Right ventricle myocardium inferior (tissue), 1 donor: Measurements from ENCODE around the gene IL13RA2. TPM values are rescaled to one million over a fixed set of nuclear protein-coding genes. Genes with fewer than 3 reads are reported as not detected.

Experiments
- ATAC-seq: fragments of 200-7000 bp; cut with Tn5 transposase; one replicate; pipeline ENCODE4 v1.9.1; 2020; ENCODE audit warnings: mild to moderate bottlenecking, moderate library complexity
- DNase-seq: peaks from one replicate; pipeline ENCODE4 v3.0.0; 2021; ENCODE audit errors: missing footprints
- intact Hi-C: fragments of 100-400 bp; cut with DNase I; formaldehyde crosslinking; loops from one replicate; pipeline ENCODE4 v1.11.0; 2022
- long read RNA-seq: library from polyadenylated mRNA; unstranded; transcript quantifications from one replicate; pipeline ENCODE4 v2.0.0, GENCODE V29; 2021
- total RNA-seq: library from RNA; stranded (reverse); fragmentation: NEBNext Ultra II Directional; extraction: Animal tissue kit (Norgen Biotek cat#: 25700); gene quantifications from one replicate; pipeline ENCODE4 v1.2.1, GENCODE V29; 2021
- donor health status: DM: no; HTN: yes; CAD: no; lungs with severe emphysema.

The IL13RA2 gene
- not detected for total RNA-seq
- long read RNA-seq, result 0 reads

- DNase-seq (no peak), ATAC-seq (no peak)
- intact Hi-C loops, result no loop called here
Measured at GRCh38 chrX:115017455-115017854, at the start of gene IL13RA2. Gene IL13RA2, minus strand, starts transcription at chrX:115017616. Its CDS starts 347 bp downstream, at chrX:115017269.

- no peak for DNase-seq
- intact Hi-C loops, result no loop called here
- ATAC-seq, result no peak
Measured at GRCh38 chrX:115065304-115065703, 47.9 kb upstream of the IL13RA2 start.

GRCh38 chrX:115060013-115060412 is 42.6 kb upstream of the IL13RA2 start:
- ATAC-seq (no peak), DNase-seq (no peak)
- intact Hi-C loops, result no loop called here

- intact Hi-C loops, result no loop called here
- ATAC-seq, result peak; percentile 28
- no peak for DNase-seq
Measured at GRCh38 chrX:115058276-115058675, 40.9 kb upstream of the IL13RA2 start.

GRCh38 chrX:115054876-115055275 is 37.5 kb upstream of the IL13RA2 start:
- no peak for ATAC-seq
- intact Hi-C loops, result no loop called here
- no peak for DNase-seq

- DNase-seq, result no peak
- intact Hi-C loops, result no loop called here
- no peak for ATAC-seq
Measured at GRCh38 chrX:115053223-115053622, 35.8 kb upstream of the IL13RA2 start.

- no peak for DNase-seq
- intact Hi-C loops, result no loop called here
- ATAC-seq, result no peak
Measured at GRCh38 chrX:115047715-115048114, 30.3 kb upstream of the IL13RA2 start.

- ATAC-seq (no peak), DNase-seq (no peak)
- intact Hi-C loops, result no loop called here
Measured at GRCh38 chrX:115047181-115047580, 29.8 kb upstream of the IL13RA2 start.

GRCh38 chrX:115040417-115040816 is 23.0 kb upstream of the IL13RA2 start:
- DNase-seq, result no peak
- no peak for ATAC-seq
- intact Hi-C loops, result no loop called here

GRCh38 chrX:115038406-115038805 is 21.0 kb upstream of the IL13RA2 start:
- DNase-seq (no peak), ATAC-seq (no peak)
- intact Hi-C loops, result no loop called here

- intact Hi-C loops, result no loop called here
- no peak for DNase-seq
- no peak for ATAC-seq
Measured at GRCh38 chrX:115036029-115036428, 18.6 kb upstream of the IL13RA2 start.

GRCh38 chrX:115031989-115032388 is 14.6 kb upstream of the IL13RA2 start:
- no peak for ATAC-seq
- intact Hi-C loops, result no loop called here

GRCh38 chrX:115030625-115031024 is 13.2 kb upstream of the IL13RA2 start:
- DNase-seq (no peak), ATAC-seq (no peak)
- intact Hi-C loops, result no loop called here

More at GRCh38 chrX:115031989-115032388, 14.6 kb upstream of the IL13RA2 start:
- DNase-seq, result no peak

- DNase-seq (no peak), ATAC-seq (no peak)
- intact Hi-C loops, result no loop called here
Measured at GRCh38 chrX:115029869-115030570, 12.6 kb upstream of the IL13RA2 start.

GRCh38 chrX:115029440-115029839 is 12.0 kb upstream of the IL13RA2 start:
- no peak for DNase-seq
- no peak for ATAC-seq
- intact Hi-C loops, result no loop called here

- ATAC-seq (no peak), DNase-seq (no peak)
- intact Hi-C loops, result no loop called here
Measured at GRCh38 chrX:115023811-115024210, 6.4 kb upstream of the IL13RA2 start.

GRCh38 chrX:115023139-115023538 is 5.7 kb upstream of the IL13RA2 start:
- ATAC-seq, result no peak
- DNase-seq, result no peak
- intact Hi-C loops, result no loop called here

- DNase-seq (no peak), ATAC-seq (no peak)
- intact Hi-C loops, result no loop called here
Measured at GRCh38 chrX:115021121-115021520, 3.7 kb upstream of the IL13RA2 start.

- ATAC-seq (no peak), DNase-seq (no peak)
- intact Hi-C loops, result no loop called here
Measured at GRCh38 chrX:115018944-115019343, 1.5 kb upstream of the IL13RA2 start.

- no peak for DNase-seq
Measured at GRCh38 chrX:115018040-115018647, 728 bp upstream of the IL13RA2 start.

GRCh38 chrX:115013705-115014104 is 3.7 kb downstream of the IL13RA2 start:
- intact Hi-C loops, result no loop called here
- no peak for ATAC-seq

More at GRCh38 chrX:115018040-115018647, 728 bp upstream of the IL13RA2 start:
- no peak for ATAC-seq
- intact Hi-C loops, result no loop called here

More at GRCh38 chrX:115013705-115014104, 3.7 kb downstream of the IL13RA2 start:
- no peak for DNase-seq
